Type B pancreatic cell (in vitro differentiated cells): ENCODE data around the gene PCMT1. TPM values are rescaled to one million over a fixed set of nuclear protein-coding genes. Genes with fewer than 3 reads are reported as not detected.
"Not testable (repeated sequence)": the region's sequence is repeated elsewhere in the genome, so short reads cannot be mapped to it uniquely, and the experiment has no call there.

Experiments used
- DNase-seq: peaks from one replicate; pipeline ENCODE4 v3.0.0; 2021; ENCODE audit warnings: mixed read lengths; ENCODE audit not compliant: unreplicated experiment; ENCODE audit errors: extremely low spot score
- H3K27ac Mint-ChIP-seq: 2 replicates; pipeline ENCODE4 v1.8.0; 2021; ENCODE audit warnings: mild to moderate bottlenecking, mixed read lengths
- H3K27me3 Mint-ChIP-seq: 2 replicates; pipeline ENCODE4 v1.8.0; 2021; ENCODE audit warnings: mixed read lengths
- H3K36me3 Mint-ChIP-seq: 2 replicates; pipeline ENCODE4 v1.8.0; 2021; ENCODE audit warnings: mixed read lengths
- H3K4me1 Mint-ChIP-seq: one replicate; pipeline ENCODE4 v1.8.0; 2021; ENCODE audit warnings: mixed read lengths; ENCODE audit not compliant: unreplicated experiment
- H3K4me3 Mint-ChIP-seq: 2 replicates; pipeline ENCODE4 v1.8.0; 2021; ENCODE audit warnings: mild to moderate bottlenecking, mixed read lengths
- H3K9me3 Mint-ChIP-seq: 2 replicates; pipeline ENCODE4 v1.8.0; 2021; ENCODE audit warnings: mixed read lengths
- CTCF ChIP-seq: fragments of 200-600 bp; sonication (generic); conservative IDR thresholded peaks from 2 replicates; pipeline ENCODE4 v1.5.0; 2021; ENCODE audit warnings: antibody characterized with exemption, mild to moderate bottlenecking
- total RNA-seq: library from RNA; stranded (reverse); gene quantifications from 2 replicates; pipeline ENCODE4 v1.2.1, GENCODE V29; 2021; ENCODE audit warnings: low replicate concordance

Gene PCMT1
- total RNA-seq, 1 donor from 2014 or later, result 61.2 TPM

GRCh38 chr6:149846321-149846720, 96.8 kb downstream of the PCMT1 start:
- no peak for TF ChIP-seq CTCF
- Mint-ChIP-seq H3K4me3 (peak overlapping the region; percentile 35), H3K36me3 (peaks cover 19% of the 10 kb centered on the region), H3K9me3 (no peaks in the 10 kb centered on the region), H3K27ac (peak overlapping the region; percentile 89), H3K27me3 (no peaks in the 10 kb centered on the region), H3K4me1 (peaks cover 11% of the 10 kb centered on the region)
- no peak for DNase-seq

GRCh38 chr6:149847939-149848267, 98.4 kb downstream of the PCMT1 start:
- no peak for DNase-seq
- no peaks in the 10 kb centered on the region for H3K27me3 Mint-ChIP-seq
- H3K9me3 Mint-ChIP-seq, result no peaks in the 10 kb centered on the region
- peaks cover 6% of the 10 kb centered on the region for H3K4me1 Mint-ChIP-seq
- no peak overlapping the region for H3K4me3 Mint-ChIP-seq
- TF ChIP-seq CTCF, result no peak
- H3K36me3 Mint-ChIP-seq, result peaks cover 18% of the 10 kb centered on the region
- H3K27ac Mint-ChIP-seq, result peak overlapping the region; percentile 84

GRCh38 chr6:149848343-149848742, 98.8 kb downstream of the PCMT1 start:
- H3K4me3 Mint-ChIP-seq, H3K9me3 Mint-ChIP-seq, DNase-seq, H3K27me3 Mint-ChIP-seq, H3K4me1 Mint-ChIP-seq, H3K27ac Mint-ChIP-seq: not testable (repeated sequence)
- H3K36me3 Mint-ChIP-seq, result peaks cover 18% of the 10 kb centered on the region

- no peak overlapping the region for H3K27ac Mint-ChIP-seq
- H3K4me3 Mint-ChIP-seq, result no peak overlapping the region
- no peaks in the 10 kb centered on the region for H3K27me3 Mint-ChIP-seq
- peaks cover 18% of the 10 kb centered on the region for H3K36me3 Mint-ChIP-seq
- no peak for TF ChIP-seq CTCF
- no peak for DNase-seq
- H3K9me3 Mint-ChIP-seq, result no peaks in the 10 kb centered on the region
- H3K4me1 Mint-ChIP-seq, result peaks cover 20% of the 10 kb centered on the region
These were observed 102.0 kb downstream of the PCMT1 start for GRCh38 chr6:149851461-149852110.

- TF ChIP-seq CTCF, result no peak
- no peak for DNase-seq
- H3K36me3 Mint-ChIP-seq, result peaks cover 18% of the 10 kb centered on the region
- H3K4me3 Mint-ChIP-seq, result no peak overlapping the region
- H3K4me1 Mint-ChIP-seq, result peaks cover 23% of the 10 kb centered on the region
- peak overlapping the region; percentile 43 for H3K27ac Mint-ChIP-seq
- no peaks in the 10 kb centered on the region for H3K27me3 Mint-ChIP-seq
- H3K9me3 Mint-ChIP-seq, result no peaks in the 10 kb centered on the region
These were observed 102.6 kb downstream of the PCMT1 start for GRCh38 chr6:149852180-149852579.

- H3K9me3 Mint-ChIP-seq, result no peaks in the 10 kb centered on the region
- peaks cover 18% of the 10 kb centered on the region for H3K36me3 Mint-ChIP-seq
- no peak overlapping the region for H3K4me3 Mint-ChIP-seq
- DNase-seq, result no peak
- TF ChIP-seq CTCF, result no peak
- peaks cover 23% of the 10 kb centered on the region for H3K4me1 Mint-ChIP-seq
- peak overlapping the region; percentile 43 for H3K27ac Mint-ChIP-seq
- H3K27me3 Mint-ChIP-seq, result no peaks in the 10 kb centered on the region
These were observed 103.3 kb downstream of the PCMT1 start for GRCh38 chr6:149852881-149853280.

- H3K4me3 Mint-ChIP-seq, H3K9me3 Mint-ChIP-seq, H3K27me3 Mint-ChIP-seq, DNase-seq: not testable (repeated sequence)
- peaks cover 26% of the 10 kb centered on the region for H3K4me1 Mint-ChIP-seq
- H3K36me3 Mint-ChIP-seq, result peaks cover 14% of the 10 kb centered on the region
- H3K27ac Mint-ChIP-seq, result peak overlapping the region; percentile 99
These were observed 104.5 kb downstream of the PCMT1 start for GRCh38 chr6:149854017-149854416.
